Umbilical cord (tissue), 2 donors: ENCODE measurements around the gene TTLL12. TPM values are rescaled to one million over a fixed set of nuclear protein-coding genes. Genes with fewer than 3 reads are reported as not detected.

Experiments used
- DNase-seq: peaks from one replicate; pipeline ENCODE4 v3.0.0-alpha.2; 2015; ENCODE audit warnings: low spot score
- total RNA-seq: library from RNA; depleted of rRNA; stranded (reverse); fragments of >200 nt; gene quantifications from one replicate; pipeline ENCODE4 v1.2.3, GENCODE V29; 2014; ENCODE audit warnings: low replicate concordance; ENCODE audit not compliant: insufficient read depth

TTLL12 gene
- total RNA-seq, 1 donor from 2014 or later = 10.6 TPM

GRCh38 chr22:43173566-43173965 is 13.4 kb downstream of the TTLL12 start:
- DNase-seq = no peak

- DNase-seq = no peak
Observed at GRCh38 chr22:43172191-43172590, 14.7 kb downstream of the TTLL12 start.

GRCh38 chr22:43171607-43172006 is 15.3 kb downstream of the TTLL12 start:
- DNase-seq = no peak

- DNase-seq = no peak
Observed at GRCh38 chr22:43171019-43171491, 15.9 kb downstream of the TTLL12 start.

GRCh38 chr22:43170131-43170480 is 16.8 kb downstream of the TTLL12 start:
- DNase-seq = no peak

- DNase-seq = no peak
Observed at GRCh38 chr22:43169310-43170130, 17.4 kb downstream of the TTLL12 start.

- DNase-seq = no peak
Observed at GRCh38 chr22:43168471-43169309, 18.2 kb downstream of the TTLL12 start.

- DNase-seq = no peak
Observed at GRCh38 chr22:43167001-43167589, 19.8 kb downstream of the TTLL12 start.

- DNase-seq = no peak
Observed at GRCh38 chr22:43166132-43166930, 20.6 kb downstream of the TTLL12 start.

- no peak for DNase-seq
Observed at GRCh38 chr22:43164636-43165035, 22.3 kb downstream of the TTLL12 start.

- DNase-seq = no peak
Observed at GRCh38 chr22:43163241-43163795, 23.6 kb downstream of the TTLL12 start.

GRCh38 chr22:43162412-43163150 is 24.4 kb downstream of the TTLL12 start:
- no peak for DNase-seq

GRCh38 chr22:43160497-43161126 is 26.3 kb downstream of the TTLL12 start:
- DNase-seq = no peak

- DNase-seq = no peak
Observed at GRCh38 chr22:43159484-43160178, 27.3 kb downstream of the TTLL12 start.

GRCh38 chr22:43158778-43159483 is 28.0 kb downstream of the TTLL12 start:
- no peak for DNase-seq

GRCh38 chr22:43157874-43158546 is 28.9 kb downstream of the TTLL12 start:
- DNase-seq = no peak

GRCh38 chr22:43156413-43156812 is 30.5 kb downstream of the TTLL12 start:
- no peak for DNase-seq

- DNase-seq = no peak
Observed at GRCh38 chr22:43155789-43156188, 31.1 kb downstream of the TTLL12 start.
